Esophagus muscularis mucosa (tissue), 3 donors: ENCODE results near the gene RNF19B.

ENCODE experiments used
- CTCF ChIP-seq, 3 experiments: fragments of 200-600 bp in 2 of 3; fragments of 450-650 bp in 1 of 3; sonication (generic) in 2 of 3; IDR thresholded peaks; one replicate each; pipeline ENCODE4 v1.5.1; 2017 to 2019; ENCODE audit warnings: antibody characterized with exemption in 3 of 3, mild to moderate bottlenecking in 2 of 3, moderate library complexity in 1 of 3
- POLR2A ChIP-seq: fragments of 450-650 bp; IDR thresholded peaks from one replicate; pipeline ENCODE4 v1.6.1; 2017; ENCODE audit warnings: antibody characterized with exemption, moderate library complexity, mild to moderate bottlenecking, low read depth
- POLR2AphosphoS5 ChIP-seq, 2 donors: sonication (generic); formaldehyde crosslinking; IDR thresholded peaks; one replicate each; pipeline ENCODE4 v1.6.1; 2017; ENCODE audit warnings: antibody characterized with exemption in 2 of 2

GRCh38 chr1:32998997-32999396 lies 34.4 kb upstream of the RNF19B start:
- TF ChIP-seq POLR2A (no peak), POLR2AphosphoS5 (IDR thresholded peaks at IDR 0.05) (no peak), CTCF (IDR thresholded peaks at IDR 0.05) (no peak)
